ENCODE data around the gene MACROD1.

The MACROD1 gene

GRCh38 chr11:64089493-64089892 is 76.4 kb downstream of the MACROD1 start:
- DNase-seq, result no peak

GRCh38 chr11:64089027-64089360 is 76.9 kb downstream of the MACROD1 start:
- no peak for DNase-seq

GRCh38 chr11:64088162-64089026 is 77.5 kb downstream of the MACROD1 start:
- no peak for DNase-seq

- no peak for DNase-seq
Observed at GRCh38 chr11:64086258-64087123, 79.4 kb downstream of the MACROD1 start.

GRCh38 chr11:64085906-64086257 is 80.0 kb downstream of the MACROD1 start:
- DNase-seq, result no peak

- DNase-seq, result no peak
Observed at GRCh38 chr11:64084951-64085710, 80.8 kb downstream of the MACROD1 start.

- no peak for DNase-seq
Observed at GRCh38 chr11:64084146-64084950, 81.6 kb downstream of the MACROD1 start.

- no peak for DNase-seq
Observed at GRCh38 chr11:64083398-64084080, 82.4 kb downstream of the MACROD1 start.

DNA sequence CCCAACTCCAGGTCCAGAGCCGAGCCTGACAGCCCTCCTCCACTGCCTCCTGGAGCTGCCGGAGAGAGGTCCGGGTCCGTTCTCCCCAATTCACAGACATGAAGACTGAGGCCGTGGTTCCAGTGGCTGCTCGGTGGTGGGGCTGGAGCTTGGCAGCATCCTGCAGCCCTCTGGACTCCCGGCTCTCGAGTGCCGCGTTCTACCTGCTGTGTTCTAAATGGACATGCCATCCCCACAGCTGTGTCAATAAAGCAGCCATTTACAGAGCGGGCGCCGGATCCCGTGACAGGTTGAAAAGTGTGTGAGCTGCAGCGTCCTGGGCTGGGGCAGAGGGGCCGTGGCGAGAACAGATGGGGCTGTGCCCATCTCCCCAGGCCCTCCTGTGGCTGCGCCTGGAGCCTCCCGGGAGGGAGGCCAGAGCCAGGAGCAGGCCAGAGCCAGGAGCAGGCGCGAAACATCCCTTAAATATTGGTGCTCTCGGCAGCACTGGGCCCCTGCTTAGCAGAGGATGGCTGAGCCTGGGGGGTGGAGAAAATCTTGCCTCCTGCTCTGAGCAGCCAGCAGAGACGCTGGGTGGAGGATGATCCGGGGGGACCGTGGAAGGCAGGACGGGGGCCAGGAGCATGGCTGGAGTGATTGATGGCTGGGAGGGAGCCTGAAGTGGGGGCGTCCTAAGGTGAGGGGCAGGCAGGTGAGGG is 84.0 kb downstream of the MACROD1 start:
- DNase-seq, result no peak

DNA sequence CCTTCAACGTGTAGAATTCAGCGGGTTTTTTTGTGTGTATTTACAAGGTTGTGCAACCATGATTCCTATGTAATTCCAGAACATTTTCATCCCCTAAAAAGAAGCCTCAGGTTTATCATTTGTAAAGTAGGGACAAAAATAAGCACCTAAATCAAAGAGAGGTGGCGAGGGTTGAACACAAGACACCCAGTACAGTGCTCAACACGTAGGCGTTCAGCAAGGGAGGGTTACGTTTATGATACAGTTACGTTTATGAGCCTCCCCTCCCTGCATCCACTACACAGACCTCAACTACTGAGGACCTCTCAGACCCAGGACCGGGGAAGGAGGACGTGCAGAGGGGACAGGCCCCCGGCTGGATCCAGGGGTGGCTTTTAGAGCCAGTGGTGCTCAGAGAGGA is 85.5 kb downstream of the MACROD1 start:
- DNase-seq, result no peak

DNA sequence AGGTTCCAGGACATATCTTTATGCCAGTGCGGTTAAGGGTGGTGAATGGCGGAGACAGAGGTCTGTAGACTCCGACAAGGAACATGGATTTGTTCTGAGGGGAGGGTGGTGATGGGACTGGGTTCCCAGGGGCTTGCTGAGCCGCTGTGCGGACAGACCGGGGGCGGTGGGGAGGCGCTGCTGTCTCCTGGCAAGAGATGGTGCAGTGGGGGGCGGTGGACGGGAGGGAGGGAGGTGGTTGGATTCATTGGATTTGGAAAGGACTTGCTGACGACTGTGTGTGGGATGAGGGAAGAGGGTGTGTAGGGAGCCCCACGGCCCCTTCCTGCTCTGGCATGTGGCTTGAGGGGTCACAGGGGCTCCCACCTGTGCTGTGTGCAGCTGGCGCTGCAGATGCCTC is 87.0 kb downstream of the MACROD1 start:
- DNase-seq, result no peak

GRCh38 chr11:64078284-64078683 is 87.6 kb downstream of the MACROD1 start:
- DNase-seq, result peak; percentile 65

DNA sequence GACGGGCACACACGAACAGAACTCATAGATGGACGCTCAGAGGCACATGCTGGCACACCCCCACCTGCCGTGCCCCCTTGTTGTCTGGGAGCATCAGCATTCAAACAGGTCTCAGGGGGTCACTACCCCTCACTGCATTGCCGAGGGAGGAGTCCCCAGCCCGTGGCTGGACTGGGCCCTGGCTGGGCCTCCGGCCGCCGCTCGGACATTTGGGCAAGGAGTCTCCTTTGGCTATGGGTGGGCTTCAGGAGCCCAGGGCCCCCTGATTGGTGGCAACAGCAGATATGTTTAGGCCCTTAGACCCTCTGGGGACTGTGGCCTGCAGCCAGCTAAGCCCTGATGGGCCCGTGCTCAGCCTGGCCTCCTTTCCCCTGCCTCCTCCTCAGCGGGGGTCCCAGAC is 88.3 kb downstream of the MACROD1 start:
- DNase-seq, result no peak

DNA sequence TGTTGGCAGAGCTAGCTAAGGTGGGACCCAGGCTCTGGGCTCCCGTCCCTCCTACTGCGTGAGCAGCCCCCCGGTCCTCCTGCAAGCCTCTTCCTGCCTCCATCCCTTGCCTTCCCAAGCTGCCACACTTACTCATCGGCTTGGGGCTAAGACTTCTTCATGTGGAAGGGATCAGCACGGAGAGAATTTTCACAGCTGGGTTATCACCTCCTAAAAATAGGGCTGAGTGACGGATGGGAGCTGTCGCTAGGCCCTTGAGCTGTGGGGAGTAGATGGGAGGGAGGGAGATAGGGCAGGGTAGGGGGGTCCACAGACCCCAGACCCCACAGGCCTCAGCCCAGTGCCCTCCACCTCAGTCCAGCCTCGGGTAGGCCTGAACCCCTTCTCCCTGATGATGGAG is 89.2 kb downstream of the MACROD1 start:
- DNase-seq, result no peak

DNA sequence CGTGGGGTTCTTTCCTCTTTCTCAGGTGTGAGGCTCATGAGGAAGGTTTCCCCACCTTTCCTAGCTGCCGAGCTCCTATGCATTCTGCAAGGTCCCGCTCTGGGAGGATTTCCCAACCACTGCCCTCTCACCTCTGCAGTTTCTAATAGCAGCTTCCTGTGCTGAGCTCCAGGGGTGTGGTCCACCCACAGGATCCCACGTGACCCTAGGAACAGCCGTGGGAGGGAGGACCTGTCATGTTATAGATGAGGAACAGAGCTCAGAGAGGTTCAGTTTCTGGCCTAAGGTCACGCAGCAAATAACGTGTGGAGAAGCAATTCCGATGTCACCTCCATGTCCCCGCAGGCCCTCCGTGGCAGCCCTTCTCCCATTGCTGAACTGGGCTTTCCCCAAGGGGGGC is 91.7 kb downstream of the MACROD1 start:
- no peak for DNase-seq

DNA sequence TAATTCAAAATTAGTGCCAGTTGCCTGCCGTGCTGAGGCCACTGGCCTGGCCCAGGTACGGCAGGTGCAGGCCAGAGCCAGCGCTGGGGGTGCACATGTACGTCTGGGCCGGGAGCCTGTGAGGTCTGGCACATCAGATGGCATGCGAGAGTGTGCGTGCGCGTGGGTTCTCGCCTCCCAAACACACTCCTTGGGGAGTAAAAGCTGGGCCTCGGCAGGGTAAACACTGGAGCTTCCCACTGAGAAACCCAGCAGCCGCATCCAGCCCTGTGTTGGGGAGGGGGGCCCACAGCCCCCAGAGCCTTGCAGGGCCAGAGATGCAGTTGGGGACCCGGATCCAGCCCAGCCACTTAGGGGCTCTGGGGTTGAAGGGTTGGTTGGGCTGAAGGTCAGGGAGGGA is 92.4 kb downstream of the MACROD1 start:
- DNase-seq, result no peak

DNA sequence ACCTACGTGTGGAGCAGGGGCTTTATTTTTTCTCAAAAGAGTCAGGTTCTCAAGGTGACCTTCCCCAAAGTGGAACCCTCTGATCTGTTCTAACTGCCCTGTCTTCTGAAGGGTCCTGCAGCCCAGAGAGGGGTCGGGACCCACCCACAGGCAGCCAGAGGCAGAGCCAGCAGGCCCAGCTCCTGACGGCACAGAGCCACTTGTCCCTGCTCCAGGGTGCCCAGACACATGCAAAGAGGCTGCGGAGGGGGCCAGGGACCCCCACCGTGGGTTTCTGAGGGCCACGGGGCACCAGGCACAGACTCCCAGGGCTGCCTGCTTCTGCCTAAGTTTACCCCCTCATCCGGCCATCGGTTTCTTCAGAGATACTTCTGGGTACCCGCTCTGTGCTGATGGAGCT is 93.0 kb downstream of the MACROD1 start:
- no peak for DNase-seq

DNA sequence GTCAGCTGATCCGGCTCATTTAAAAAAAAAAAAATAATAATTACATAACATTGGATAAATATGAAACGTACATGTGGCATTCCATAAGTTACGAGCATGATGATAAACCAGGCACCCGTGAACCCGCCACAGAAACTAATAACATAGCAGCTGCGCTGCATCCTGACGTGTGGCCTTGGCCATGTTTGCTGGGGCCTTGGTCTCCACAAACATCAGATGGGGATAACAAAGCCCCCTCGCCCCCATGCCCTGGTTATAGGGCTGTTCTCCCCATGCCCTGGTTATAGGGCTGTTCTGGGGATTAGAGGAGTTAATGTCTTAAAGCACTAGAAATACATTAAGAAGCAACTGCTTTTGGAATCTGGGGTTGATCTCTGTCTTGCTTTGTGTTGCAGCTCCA is 93.5 kb downstream of the MACROD1 start:
- no peak for DNase-seq

- DNase-seq, result no peak
Observed at GRCh38 chr11:64071849-64072248, 94.1 kb downstream of the MACROD1 start.

- DNase-seq, result no peak
Observed at GRCh38 chr11:64070314-64070681, 95.6 kb downstream of the MACROD1 start.
